ENCODE measurements around the gene LGR4. TPM values are rescaled to one million over a fixed set of nuclear protein-coding genes. Genes with fewer than 3 reads are reported as not detected.

Gene LGR4
- total RNA-seq, 3 donors from 2014 or later (not counting 1 experiment from before 2014, with no cell fraction given): 0.08 to 0.70 (median 0.35) TPM

DNA sequence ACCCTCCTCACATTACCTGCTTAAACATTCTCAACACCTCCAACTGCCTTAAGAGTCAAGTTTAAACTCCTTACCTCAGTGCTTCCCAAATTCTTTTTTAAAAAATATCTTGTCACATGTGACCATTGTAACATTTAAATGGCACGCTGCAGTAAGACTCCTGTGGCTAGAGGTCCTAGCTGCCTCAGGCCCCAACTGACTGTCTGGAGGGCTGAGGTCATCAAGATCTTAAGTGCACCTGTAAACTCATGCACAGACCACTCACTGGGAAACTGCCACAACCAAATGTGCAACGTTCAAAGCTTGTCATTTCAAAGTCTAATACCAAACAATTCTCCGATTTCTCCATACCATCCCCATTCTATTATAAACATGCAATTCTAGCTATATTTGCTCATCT is 93.1 kb downstream of the LGR4 start:
- intact Hi-C loops (cut with micrococcal nuclease): no loop called here
- Histone ChIP-seq H3K4me1 (ENCODE audit: control insufficient read depth, insufficient read depth, low read length) (no peaks in the 10 kb centered on the region), H3K4me3 (ENCODE audit: low read length) (no peak overlapping the region), H3K27ac (ENCODE audit: low read length) (no peak overlapping the region), H3K9me3 (ENCODE audit: control insufficient read depth, insufficient read depth, low read length) (no peaks in the 10 kb centered on the region), H3K36me3 (ENCODE audit: control insufficient read depth, insufficient read depth, low read length) (no peaks in the 10 kb centered on the region), H3K27me3 (ENCODE audit: control insufficient read depth, insufficient read depth, low read length) (no peaks in the 10 kb centered on the region)
- DNase-seq: no peak
- no peaks in the 10 kb centered on the region for H3K36me3 Mint-ChIP-seq
- no peak for ATAC-seq
- peaks cover 5 to 35% of the 10 kb centered on the region in 2 donors for H3K27me3 Mint-ChIP-seq (ENCODE audit: low read depth in 2 of 2)
- H3K27ac Mint-ChIP-seq: no peak overlapping the region
- no peaks in the 10 kb centered on the region for H3K9me3 Mint-ChIP-seq
- H3K4me3 Mint-ChIP-seq: no peak overlapping the region
- WGBS (ENCODE audit: insufficient coverage): 92% methylated on average over 3 of the region's 3 CpGs
- TF ChIP-seq, protein P1, sequence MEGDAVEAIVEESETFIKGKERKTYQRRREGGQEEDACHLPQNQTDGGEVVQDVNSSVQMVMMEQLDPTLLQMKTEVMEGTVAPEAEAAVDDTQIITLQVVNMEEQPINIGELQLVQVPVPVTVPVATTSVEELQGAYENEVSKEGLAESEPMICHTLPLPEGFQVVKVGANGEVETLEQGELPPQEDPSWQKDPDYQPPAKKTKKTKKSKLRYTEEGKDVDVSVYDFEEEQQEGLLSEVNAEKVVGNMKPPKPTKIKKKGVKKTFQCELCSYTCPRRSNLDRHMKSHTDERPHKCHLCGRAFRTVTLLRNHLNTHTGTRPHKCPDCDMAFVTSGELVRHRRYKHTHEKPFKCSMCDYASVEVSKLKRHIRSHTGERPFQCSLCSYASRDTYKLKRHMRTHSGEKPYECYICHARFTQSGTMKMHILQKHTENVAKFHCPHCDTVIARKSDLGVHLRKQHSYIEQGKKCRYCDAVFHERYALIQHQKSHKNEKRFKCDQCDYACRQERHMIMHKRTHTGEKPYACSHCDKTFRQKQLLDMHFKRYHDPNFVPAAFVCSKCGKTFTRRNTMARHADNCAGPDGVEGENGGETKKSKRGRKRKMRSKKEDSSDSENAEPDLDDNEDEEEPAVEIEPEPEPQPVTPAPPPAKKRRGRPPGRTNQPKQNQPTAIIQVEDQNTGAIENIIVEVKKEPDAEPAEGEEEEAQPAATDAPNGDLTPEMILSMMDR (IDR thresholded peaks at IDR 0.05): no peak
- H3K4me1 Mint-ChIP-seq: no peaks in the 10 kb centered on the region

DNA sequence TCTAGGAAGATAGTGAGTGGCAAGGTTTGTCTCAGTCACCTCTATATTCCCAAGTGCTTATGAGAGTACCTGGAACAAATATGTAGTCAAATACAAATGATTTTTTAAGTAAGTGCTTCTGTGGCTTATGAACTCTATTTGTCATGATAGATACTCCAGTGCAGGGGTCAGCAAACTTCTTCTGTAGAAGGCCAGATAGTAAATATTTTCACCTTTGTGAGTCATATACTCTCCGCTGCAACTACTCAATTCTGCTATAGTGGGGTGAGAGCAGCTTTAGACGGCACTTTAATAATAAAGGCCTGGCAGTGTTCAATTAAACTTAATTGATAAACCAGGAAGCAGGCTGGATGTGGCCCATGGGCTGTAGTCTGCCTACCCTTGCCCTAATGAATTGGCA is 97.2 kb downstream of the LGR4 start:
- H3K36me3 ChIP-seq (ENCODE audit: control insufficient read depth, insufficient read depth, low read length): no peaks in the 10 kb centered on the region
- H3K4me3 ChIP-seq (ENCODE audit: low read length): no peak overlapping the region
- Mint-ChIP-seq H3K27ac (no peak overlapping the region), H3K4me3 (no peak overlapping the region), H3K9me3 (no peaks in the 10 kb centered on the region), H3K36me3 (no peaks in the 10 kb centered on the region), H3K4me1 (no peaks in the 10 kb centered on the region), H3K27me3 (ENCODE audit: low read depth in 2 of 2) (peaks cover 5 to 23% of the 10 kb centered on the region in 2 donors)
- no peak overlapping the region for H3K27ac ChIP-seq (ENCODE audit: low read length)
- ATAC-seq (no peak), DNase-seq (no peak)
- TF ChIP-seq, protein P1 (IDR thresholded peaks at IDR 0.05): no peak
- WGBS (ENCODE audit: insufficient coverage): 96% methylated on average over 2 of the region's 2 CpGs
- no peaks in the 10 kb centered on the region for H3K9me3 ChIP-seq (ENCODE audit: control insufficient read depth, insufficient read depth, low read length)
- no peaks in the 10 kb centered on the region for H3K27me3 ChIP-seq (ENCODE audit: control insufficient read depth, insufficient read depth, low read length)
- intact Hi-C loops (cut with micrococcal nuclease): no loop called here
- H3K4me1 ChIP-seq (ENCODE audit: control insufficient read depth, insufficient read depth, low read length): no peaks in the 10 kb centered on the region

DNA sequence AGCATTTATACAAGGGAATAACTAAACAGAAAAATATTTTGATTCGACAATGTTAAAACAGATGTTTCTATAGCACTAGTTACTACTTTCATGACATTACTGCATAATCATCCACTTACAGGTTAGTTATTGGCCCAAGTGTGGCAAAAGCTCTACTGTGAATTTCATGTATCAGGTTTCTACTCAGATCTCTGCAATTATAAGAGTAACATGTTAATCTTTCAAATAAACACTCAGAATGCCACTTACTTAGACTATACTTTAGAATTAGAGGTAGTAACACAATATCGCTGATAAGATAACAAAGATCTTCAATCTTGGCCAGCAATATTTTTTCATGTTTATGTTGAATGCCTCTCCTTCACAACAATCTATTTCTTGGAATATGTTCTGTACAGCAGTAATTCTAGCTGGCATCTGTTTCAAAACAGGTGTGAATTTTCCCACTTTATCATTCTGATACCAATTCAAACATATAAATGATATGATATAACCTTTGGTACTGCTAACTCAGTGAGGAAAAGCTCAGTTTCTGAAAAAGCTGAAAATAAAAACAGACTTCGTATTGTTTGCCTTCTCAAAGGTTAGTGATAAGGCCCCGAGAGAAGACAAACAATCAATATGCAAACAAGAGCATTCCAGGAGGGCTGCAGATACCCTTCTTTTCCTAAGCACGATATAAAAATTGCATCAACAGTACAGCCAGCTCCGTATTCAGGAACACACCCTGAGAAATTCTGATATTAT is 98.6 kb downstream of the LGR4 start:
- no peaks in the 10 kb centered on the region for H3K9me3 ChIP-seq (ENCODE audit: control insufficient read depth, insufficient read depth, low read length)
- H3K27me3 Mint-ChIP-seq (ENCODE audit: low read depth in 2 of 2): peaks cover 2 to 13% of the 10 kb centered on the region in 2 donors
- no peaks in the 10 kb centered on the region for H3K36me3 Mint-ChIP-seq
- H3K4me3 ChIP-seq (ENCODE audit: low read length): no peak overlapping the region
- no peaks in the 10 kb centered on the region for H3K4me1 Mint-ChIP-seq
- WGBS (ENCODE audit: insufficient coverage): 93% methylated on average over 4 of the region's 6 CpGs
- no peaks in the 10 kb centered on the region for H3K36me3 ChIP-seq (ENCODE audit: control insufficient read depth, insufficient read depth, low read length)
- no peak overlapping the region for H3K27ac ChIP-seq (ENCODE audit: low read length)
- no peaks in the 10 kb centered on the region for H3K27me3 ChIP-seq (ENCODE audit: control insufficient read depth, insufficient read depth, low read length)
- TF ChIP-seq, protein P1 (IDR thresholded peaks at IDR 0.05): no peak
- intact Hi-C loops (cut with micrococcal nuclease): no loop called here
- no peak for ATAC-seq
- H3K27ac Mint-ChIP-seq: no peak overlapping the region
- H3K4me1 ChIP-seq (ENCODE audit: control insufficient read depth, insufficient read depth, low read length): no peaks in the 10 kb centered on the region
- H3K4me3 Mint-ChIP-seq: no peak overlapping the region
- no peak for DNase-seq
- no peaks in the 10 kb centered on the region for H3K9me3 Mint-ChIP-seq

DNA sequence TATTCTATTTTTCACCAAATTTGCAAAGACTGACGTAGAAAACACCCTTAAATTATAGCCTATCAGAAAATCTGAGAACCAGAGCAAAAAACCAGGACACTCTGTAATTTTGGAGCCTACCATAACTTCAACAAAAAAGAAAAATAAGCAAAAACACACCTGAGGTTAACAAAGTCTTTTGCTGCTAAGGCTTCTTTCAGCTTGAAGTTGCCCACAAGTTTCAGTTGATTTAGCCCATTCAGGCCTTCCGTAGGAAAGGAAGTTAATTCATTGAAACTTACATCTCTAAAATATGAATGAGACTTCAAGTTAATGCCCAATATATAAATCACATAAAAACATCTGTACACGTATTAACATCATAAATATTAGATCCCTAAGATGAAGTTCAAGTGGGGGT is 99.2 kb downstream of the LGR4 start:
- H3K4me3 ChIP-seq (ENCODE audit: low read length): no peak overlapping the region
- 83% methylated on average over 2 of the region's 3 CpGs for WGBS (ENCODE audit: insufficient coverage)
- TF ChIP-seq, protein P1 (IDR thresholded peaks at IDR 0.05): no peak
- Mint-ChIP-seq H3K27ac (no peak overlapping the region), H3K36me3 (no peaks in the 10 kb centered on the region), H3K4me3 (no peak overlapping the region), H3K27me3 (ENCODE audit: low read depth in 2 of 2) (peaks cover 2 to 12% of the 10 kb centered on the region in 2 donors), H3K4me1 (no peaks in the 10 kb centered on the region), H3K9me3 (no peaks in the 10 kb centered on the region)
- no peaks in the 10 kb centered on the region for H3K27me3 ChIP-seq (ENCODE audit: control insufficient read depth, insufficient read depth, low read length)
- intact Hi-C loops (cut with micrococcal nuclease): no loop called here
- DNase-seq: no peak
- no peaks in the 10 kb centered on the region for H3K4me1 ChIP-seq (ENCODE audit: control insufficient read depth, insufficient read depth, low read length)
- no peak overlapping the region for H3K27ac ChIP-seq (ENCODE audit: low read length)
- ATAC-seq: no peak
- H3K9me3 ChIP-seq (ENCODE audit: control insufficient read depth, insufficient read depth, low read length): no peaks in the 10 kb centered on the region
- no peaks in the 10 kb centered on the region for H3K36me3 ChIP-seq (ENCODE audit: control insufficient read depth, insufficient read depth, low read length)
